ENCODE measurements around the gene ADAM19.

The ADAM19 gene

DNA sequence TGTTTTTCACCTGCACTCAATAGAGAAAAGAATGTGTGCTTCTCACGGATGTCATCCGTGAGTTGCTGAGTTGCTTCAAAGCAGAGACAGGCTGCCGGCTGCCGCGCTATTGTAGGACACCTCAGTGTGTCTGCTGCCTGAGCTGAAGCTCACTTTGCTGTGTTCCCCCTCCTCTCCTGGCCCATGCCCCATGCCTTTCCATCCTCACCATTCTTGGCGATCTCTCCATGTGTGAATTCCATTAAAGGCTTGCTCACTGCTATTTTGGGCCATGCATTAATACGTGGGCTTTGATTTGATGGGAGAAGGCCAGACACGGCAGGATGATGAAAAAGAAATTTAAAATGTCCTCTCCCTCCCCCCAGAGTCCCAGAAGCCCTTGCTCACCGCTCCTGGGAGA lies 14.5 kb downstream of the ADAM19 start:
- DNase-seq: no peak

DNA sequence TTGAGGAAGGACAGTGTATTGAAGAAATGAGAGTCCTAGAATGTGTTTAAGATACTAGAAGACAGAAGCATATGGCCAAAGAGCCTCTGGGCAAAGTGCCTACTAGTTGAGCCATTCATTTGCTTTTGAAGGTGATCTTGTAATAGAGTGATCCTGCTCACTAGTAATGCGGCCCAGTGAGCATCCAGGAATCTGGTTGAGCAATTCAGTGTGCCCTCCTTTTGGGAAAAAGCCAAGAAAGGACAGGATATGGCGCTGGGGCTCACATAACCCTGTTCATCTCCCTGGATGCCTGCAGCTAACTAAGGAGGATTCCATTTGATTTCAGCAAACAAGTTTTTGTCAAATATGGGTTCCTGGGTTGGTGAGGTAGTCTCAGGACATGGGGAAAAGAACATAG lies 16.3 kb downstream of the ADAM19 start:
- peak; percentile 94 for DNase-seq

DNA sequence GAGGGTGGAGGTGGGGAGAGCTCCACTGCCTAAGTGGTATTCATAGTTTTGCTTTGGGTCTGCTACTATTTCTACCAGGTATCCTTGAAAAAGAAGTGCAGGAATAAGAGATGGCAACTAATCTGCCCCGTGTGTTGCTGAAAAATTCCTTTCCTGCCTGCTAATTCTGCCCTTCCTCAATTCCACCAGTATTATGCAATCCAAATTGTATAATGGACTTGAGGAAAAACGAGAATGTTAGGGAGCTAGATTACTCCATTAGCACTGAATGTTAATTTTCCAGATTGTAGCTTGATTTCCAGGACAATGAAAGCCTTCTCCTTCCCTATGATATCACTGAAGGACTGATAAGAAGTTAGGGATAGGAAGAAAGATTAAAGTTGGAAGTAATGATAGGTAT lies 16.9 kb downstream of the ADAM19 start:
- DNase-seq: peak; percentile 59

DNA sequence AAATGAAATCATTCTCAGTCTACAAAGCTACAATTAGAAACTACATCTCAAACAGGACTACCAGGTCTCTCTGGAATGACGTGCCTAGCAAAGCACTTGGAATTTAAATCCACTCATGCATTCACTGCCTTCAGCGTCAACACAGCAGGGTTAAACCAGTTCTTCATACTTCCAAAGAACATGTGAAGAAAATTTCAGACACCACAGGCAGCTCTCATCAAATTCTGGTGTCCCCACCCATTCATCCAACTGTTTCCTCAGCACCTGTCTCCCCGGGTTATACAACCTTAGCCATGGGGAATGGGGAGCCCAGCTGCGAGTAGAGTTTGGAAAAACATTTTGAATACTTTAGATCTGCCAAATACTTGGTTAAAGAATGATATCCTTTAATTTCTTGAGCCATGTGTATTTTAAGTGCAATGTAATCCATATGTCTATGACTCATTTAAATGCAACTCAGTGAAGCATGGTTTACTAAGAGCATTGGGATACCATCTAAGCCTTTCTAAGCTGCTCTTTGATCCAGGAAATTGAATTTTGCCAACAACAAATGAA lies 17.5 kb downstream of the ADAM19 start:
- peak; percentile 79 for DNase-seq

DNA sequence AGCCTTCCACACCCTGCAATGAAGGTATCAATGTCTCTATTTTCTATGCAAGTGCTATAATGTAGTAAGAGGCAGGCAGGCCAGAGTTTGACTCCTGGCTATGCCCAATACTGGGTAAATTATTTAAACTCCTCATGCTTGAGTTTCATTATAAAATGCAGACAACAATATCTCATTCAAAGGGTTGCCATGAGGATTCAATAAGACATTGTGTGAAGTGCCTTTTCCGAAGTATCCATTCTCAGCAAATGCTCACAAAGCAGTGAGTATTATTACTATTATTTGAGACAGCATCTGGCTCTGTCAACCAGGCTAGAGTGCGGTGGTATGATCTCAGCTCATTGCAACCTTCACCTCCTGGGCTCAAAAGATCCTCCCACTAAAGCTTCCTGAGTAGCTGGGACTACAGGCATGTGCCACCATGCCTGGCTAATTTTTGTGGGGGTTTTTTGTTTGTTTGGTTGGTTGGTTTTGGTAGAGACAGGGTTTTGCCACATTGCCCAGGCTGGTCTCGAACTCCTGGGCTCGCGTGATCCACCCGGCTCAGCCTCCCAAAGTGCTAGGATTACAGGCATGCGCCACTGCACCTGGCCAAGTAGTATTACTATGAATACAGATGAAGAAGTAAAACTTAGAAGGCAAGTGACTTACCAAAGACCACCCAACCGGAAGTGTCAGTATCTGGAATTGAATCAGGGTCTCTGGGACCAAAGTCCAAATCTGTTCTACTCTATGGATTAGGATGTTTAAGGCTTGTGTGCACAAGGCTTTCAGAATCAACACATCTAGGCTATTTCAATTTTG lies 18.8 kb downstream of the ADAM19 start:
- no peak for DNase-seq

DNA sequence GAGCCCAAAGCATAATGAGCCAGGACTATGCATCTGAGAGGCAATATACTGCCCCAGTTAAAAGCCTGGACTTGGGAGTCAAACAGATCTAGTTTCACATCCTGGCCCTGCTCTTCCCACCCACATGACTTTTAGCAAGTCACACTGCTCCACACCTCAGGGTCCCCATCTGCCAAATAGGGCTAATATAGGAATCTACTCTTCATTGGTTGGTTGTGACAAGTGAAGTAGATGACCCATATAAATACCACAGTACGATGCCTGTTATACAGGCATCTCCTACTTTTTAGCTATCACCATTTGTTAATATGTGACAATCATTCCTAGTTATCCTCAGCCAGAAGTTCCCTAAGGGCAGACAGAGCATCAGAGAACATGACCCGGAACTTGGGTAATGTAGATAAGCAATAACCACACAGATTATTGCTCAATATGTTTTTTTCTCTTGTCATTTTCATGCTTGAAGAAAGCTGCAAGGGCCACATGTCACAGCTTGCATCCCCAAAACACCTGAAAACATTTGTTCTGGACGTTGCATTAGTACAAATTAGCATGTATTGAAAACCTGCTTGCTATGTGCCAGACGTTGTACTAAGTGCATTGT lies 20.4 kb downstream of the ADAM19 start:
- DNase-seq: no peak

DNA sequence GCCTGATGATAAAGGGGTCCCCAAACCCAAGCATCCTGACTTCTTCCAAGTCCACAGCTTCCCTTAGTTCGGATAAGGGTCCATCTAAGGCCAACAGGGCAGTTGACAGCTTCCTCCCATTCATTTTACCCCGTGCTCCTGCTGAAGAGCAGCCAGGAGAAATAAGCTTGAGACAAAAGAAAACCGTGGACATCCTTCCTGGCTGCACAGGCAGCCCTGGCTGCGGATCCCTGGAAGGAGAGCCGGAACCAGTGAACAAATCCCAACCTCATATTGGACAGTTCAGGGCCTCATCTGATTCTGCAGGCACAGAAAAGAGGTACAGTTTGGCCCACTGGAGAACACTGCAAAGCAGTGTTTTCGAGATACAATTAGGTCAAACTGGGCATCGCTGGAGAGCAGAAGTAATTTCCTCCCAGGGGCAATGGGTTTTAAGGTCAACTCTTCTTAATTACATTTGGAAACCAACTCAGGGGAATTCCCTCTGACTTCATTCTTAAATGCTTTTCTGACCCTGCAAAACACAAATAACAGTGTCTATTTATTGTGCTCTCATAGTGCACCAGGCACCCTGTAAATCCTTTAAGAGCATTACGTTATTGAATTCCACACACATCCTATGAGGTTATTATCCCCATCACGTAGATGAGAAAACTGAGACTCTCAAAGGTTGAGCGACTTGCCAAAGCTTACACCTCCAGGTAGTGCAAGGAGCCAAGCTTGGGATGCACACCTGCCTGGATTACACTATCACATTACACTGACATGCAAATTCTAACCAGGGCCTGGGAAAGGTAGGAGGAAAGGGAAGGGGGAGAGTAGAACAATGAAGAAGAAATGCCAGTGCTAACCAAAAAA lies 21.2 kb downstream of the ADAM19 start:
- DNase-seq: no peak

DNA sequence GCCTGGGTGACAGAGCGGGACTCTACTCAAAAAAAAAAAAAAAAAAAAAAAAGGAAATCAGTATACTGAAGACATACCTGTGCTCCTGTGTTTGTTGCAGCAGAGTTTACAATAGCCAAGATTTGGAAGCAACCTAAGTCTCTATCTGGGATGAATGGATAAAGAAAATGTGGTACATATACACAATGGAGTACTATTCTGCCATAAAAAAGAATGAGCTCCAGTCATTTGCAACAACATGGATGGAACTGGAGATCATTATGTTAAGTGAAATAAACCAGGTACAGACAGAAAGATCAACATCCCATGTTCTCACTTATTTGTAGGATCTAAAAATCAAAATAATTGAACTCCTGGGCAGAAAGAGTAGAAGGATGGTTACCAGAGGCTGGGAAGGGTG lies 22.9 kb downstream of the ADAM19 start:
- DNase-seq: no peak

DNA sequence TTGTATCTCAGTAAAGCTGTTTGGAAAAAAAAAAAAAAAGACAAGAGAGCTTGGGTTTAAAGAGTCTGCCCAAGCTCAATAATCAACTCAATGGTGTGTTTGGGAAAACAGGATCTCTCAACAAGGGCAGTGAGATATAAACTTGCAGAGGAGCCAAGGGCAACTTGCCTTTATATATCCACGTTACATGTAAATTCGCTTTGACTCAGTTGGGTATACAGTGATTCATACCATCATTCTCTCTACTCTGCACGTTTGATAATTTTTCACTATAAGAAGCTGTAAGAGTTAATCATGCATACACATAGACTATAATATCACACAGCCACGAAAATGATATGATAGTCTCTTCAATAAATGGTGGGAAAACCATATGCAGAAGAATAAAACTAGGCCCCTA lies 24.9 kb downstream of the ADAM19 start:
- DNase-seq: no peak

DNA sequence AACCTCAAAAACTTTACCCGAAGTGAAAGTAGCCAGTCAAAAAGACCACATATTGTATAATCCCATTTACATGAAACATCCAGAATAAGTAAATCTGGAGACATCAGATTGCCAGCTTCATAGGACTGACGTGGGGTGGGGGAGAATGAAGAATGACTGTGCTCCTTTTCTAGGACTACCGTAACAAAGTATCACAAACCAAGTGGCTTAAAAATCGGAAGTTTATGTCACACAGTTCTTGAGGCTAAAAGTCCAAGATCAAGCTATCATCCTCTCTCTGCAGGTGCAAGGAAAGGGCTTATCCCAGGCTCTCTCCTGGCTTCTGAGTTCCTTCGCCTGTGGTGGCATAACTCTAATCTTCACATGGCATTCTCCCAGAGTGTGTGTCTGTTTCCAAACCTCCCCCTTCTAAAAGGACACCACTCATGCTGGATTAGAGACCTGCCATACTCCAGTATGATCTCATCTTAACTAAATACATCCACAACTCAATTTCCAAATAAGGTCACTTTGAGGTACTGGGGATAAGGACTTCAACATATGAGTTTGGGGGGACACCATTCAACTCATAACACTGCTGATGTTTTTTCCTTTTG lies 25.5 kb downstream of the ADAM19 start:
- DNase-seq: peak; percentile 66

DNA sequence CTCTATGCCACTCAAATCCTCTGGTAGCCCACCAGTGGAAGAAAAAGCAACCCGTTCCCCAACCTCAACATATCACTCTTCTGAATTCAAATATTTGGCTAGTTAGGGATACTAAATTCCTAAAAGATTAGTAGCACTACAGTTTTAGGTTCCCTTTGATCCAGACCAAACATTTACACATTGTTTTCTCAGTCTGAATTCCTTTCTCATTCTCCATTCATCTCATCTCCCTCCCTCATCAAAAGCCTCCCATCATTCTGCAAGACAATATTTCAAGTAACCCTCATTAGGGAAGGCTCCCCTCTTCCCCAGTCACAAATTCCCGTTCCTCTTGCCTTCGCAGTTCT lies 26.3 kb downstream of the ADAM19 start:
- DNase-seq: peak; percentile 74

DNA sequence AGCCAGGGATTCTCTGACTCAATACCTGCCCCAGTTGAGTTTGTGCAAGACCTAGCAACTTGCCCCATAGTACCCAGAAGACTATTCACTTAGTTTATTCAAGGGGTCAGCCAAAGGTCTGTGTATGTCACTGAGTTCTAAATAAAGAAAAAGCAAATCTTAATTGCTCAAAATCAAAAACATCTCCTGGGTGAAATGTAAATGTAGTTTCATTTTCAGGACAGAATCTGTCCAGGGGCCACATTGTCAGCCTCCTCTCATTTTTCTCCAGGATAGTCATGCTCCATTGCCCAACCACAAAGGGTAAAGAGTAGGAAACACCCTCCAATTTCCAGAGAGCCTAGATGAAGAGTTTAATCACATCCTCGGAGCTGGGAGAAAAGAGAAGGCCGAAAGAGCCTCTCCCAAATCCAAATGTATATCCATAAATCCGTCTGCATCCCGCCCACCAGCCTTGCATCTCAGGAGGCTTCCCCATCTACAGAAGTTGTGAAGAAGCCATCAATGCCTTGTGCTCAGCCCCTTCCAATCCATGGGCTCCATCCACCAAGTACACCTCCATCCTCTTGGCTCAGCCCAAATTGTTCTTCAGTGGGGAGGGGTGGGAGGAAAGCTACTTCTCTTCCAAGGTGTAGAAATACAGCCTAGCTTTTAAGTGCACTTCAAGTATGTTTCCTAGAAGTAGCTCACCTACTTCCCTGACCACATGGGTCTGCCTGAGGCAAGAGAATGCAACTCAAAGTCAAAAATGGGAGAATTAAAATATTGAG lies 26.9 kb downstream of the ADAM19 start:
- peak; percentile 92 for DNase-seq

DNA sequence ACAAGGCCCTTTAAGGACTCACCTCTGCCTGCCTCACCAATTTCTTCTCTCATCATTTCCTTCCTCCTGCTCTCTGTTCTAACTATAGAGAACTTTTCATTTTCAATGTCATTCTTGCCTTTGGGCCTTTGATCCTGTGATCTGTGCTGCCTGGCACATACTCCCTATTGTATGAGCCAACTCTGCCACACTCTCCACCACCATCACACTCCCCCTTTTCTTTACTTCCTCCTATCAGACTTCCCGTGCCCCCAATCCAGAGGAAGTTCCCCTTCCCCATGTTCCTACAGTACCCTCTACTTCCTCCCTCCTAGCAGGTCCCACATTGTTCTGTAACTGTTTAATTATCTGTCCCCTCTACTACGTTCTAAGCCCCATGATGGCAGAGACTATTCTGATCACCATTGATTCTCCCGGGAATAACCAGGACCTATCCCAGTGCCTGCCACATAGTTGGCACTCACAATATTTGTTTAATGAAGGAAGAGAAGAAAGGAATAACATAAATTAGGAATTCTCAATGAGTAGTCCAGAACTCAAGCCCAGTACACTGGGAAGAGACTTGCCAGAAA lies 27.5 kb downstream of the ADAM19 start:
- DNase-seq: no peak

DNA sequence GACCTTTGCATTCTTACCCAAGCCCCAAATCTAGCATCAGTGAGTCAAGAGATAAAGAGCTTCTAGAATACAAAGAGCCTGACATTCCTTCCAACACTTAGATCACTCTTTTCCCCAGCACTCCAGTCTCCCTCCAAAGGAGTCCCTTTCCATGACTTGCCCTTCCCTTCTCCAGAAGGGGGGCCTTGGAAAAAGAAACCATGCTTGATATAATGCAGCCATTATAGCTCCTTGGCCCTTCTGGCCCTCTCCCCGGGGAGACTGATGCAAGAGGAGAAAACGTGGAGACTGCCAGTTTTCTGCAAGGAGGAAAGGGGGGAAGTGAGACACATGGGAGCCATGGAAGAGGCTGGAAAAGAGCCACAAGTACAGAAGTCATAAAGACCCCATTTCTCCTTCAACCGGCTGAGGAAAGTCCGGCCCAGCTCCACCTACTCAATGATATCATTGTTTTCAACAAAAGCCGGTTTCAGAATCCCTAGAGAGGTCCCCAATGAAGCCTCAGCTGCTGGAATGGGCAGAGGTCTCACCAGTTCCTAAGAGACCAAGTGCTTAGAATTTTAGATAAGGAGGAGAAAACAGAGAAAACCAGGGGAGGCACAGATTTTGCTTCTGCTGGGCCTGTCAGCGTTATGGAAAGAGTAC lies 29.0 kb downstream of the ADAM19 start:
- DNase-seq: peak; percentile 50

DNA sequence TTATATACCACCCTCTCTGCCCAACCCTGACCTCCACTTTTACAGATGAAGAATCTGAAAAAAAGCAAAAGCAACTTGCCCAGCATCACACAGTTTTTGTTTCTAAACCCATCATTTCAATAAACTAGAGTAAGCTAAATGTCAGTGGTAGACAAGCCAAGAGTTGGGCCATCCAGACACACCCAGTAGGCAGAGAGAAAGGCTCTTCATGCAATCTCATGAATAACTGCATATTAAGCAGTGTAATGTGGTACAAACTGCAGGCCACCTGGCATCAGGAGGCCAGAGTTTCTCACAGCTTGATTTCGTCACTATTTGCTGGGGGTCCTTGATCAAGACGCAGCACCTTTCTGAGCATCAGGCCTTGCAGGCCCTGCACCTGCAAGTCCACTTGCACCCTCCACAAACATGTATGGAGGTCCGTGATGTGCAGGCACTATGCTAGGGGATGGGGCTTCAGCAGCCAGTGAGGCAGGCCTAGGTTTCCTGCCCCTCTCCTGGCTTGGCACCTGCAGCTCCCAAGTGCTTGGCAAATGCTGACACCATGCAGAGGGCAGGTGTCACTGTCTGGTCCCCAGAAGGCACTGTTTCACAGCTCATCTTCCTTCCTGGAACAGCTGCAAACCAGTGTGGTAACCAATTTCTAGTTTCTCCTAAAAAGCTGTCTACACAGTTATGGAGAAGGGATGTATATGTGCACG lies 29.8 kb downstream of the ADAM19 start:
- no peak for DNase-seq

DNA sequence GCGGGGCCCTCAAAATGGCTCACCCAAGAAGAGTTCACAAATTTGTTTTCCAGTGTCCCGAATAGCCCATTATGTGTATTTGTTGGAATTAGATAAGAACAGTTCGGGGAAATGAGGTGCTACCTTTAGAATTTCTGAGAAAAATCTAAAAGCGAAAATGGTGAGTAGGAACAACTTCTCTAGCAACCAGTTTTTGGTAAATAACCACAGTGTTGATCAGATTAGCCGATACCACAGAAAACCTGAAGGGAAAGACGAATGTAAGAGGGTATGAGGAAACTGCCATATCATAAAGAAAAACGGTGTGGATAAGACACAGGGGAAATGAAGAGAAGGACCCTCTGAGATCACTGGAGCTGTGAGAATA lies 31.0 kb downstream of the ADAM19 start:
- DNase-seq: no peak

DNA sequence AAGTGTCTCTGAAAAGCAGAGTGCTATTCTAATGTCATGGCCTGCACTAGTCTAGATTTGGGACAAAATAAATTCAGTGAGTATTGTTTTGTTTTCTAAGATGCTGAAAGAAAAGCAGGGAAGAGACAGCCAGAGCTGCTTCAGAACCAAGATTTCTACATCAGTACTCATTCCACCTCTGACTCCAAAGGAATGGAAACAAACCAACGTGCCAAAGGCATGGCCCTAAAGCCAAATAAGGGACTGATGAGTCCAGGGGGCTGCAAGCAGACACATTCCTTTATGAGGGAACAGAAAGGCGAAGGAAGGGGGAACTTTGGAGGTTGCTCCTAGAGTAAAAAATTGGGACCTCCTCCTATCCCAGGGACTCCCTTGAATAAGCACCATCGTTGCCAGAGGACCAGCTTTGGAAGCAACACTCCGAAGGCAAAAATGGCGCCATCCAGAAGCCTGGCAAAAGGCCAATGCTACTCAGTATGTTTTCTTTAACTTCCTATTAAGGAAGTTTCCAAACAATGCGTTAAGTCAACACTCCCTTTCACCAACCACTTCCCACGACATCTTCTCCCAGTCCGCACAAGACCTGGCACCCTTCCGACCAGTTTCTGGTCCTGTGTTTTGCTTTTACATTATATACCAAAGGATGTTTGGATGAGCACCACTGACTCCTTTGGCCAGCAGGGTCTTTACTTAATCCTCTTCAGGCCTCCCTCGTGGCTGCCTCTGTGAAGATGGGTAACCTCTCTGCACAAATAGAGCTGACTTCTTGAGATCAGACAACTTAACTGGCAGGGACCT lies 31.6 kb downstream of the ADAM19 start:
- peak; percentile 58 for DNase-seq

DNA sequence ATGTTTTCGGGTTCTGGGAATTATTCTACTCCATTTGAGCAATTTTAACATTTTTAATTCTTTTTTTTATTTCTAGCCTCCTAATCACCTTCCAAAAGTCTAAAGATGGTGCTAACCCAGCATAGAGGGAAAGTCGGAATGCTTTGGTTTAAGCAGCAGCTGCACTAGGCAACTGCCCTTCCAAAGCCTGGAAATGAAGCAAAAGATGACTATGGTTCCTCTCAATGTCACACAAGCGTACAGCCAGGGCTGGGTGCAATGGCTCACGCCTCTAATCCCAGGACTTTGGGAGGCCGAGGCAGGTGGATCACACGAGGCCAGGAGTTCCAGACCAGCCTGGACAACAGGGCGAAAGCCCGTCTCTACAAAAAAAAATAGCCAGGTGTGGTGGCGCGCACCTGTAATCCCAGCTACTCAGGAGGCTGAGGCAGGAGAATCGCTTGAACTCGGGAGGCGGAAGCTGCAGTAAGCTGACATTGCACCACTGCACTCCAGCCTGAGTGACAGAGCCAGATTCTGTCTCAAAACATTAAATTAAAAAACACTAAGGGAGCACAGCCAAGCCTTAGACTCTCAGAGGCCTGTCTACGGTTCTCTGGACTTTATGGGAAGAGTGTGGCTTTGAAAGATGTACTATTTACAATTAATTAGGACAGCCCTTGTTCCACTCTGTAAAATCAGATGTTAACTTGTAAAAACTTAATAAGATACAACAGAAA lies 33.1 kb downstream of the ADAM19 start:
- DNase-seq: no peak

DNA sequence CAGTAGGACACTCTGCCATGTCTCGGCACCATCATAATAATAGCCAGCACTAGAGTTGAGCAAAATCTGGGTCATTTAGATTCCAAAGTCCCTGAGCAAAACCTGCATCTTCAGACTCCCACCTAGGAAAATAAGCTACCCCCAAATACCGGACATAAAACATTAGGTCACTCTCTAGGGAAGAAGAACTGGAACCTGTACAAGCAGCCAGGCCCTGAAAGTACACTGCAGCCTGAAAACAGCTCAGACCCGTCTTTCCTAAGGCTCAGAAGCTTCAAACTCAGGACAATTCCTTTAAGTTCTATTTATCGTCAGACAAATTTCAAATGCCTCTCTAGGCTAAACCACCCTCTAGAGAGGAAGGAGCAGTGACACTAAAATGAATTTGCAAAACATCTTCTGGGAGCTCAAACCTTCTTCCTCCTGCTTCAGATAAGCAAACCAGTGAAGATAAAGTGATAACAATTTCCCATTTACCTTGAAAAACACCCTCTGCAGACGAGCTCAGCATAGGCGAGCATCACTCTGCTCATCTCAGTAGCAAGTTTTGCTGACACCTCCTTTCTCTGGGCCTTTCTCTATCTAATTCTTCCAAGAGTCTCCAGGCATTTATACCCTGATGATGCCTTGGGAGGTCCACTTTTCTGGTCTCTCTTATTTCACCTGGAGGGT lies 34.0 kb downstream of the ADAM19 start:
- no peak for DNase-seq
